ENCODE data around the gene SEZ6L.

- TF ChIP-seq CTCF (IDR thresholded peaks at IDR 0.05; ENCODE audit: low read length) (no peak), EZH2 (IDR thresholded peaks at IDR 0.05; ENCODE audit: borderline replicate concordance, low read length) (no peak)
Measured at GRCh38 chr22:26143806-26144325, 25.4 kb upstream of the SEZ6L start.
